H1 (cell line): ENCODE measurements around the gene TXNDC12. TPM values are rescaled to one million over a fixed set of nuclear protein-coding genes. Genes with fewer than 3 reads are reported as not detected.

Source experiments
- BACH1 ChIP-seq: IDR thresholded peaks from 2 replicates; pipeline ENCODE4 v1.6.1; 2012; ENCODE audit warnings: low read length, improper control_type of control experiment
- BRCA1 ChIP-seq: IDR thresholded peaks from 2 replicates; pipeline ENCODE4 v1.6.1; 2012; ENCODE audit warnings: low read depth, low read length, improper control_type of control experiment
- HDAC2 ChIP-seq, 2 experiments: fragments of 300-600 bp in 1 of 2; sonication (generic) in 1 of 2; IDR thresholded peaks; 2 replicates each; pipeline ENCODE4 v1.6.1; 2011 to 2012; ENCODE audit warnings: low read depth in 2 of 2, low read length in 2 of 2, mild to moderate bottlenecking in 2 of 2, moderate library complexity in 2 of 2, borderline replicate concordance in 1 of 2, inconsistent platforms in 1 of 2
- MAX ChIP-seq: IDR thresholded peaks from 2 replicates; pipeline ENCODE4 v1.6.1; 2012; ENCODE audit warnings: inconsistent platforms
- PHF8 ChIP-seq: fragments of 200-600 bp; sonication (generic); conservative IDR thresholded peaks from 2 replicates; pipeline ENCODE4 v1.7.1; 2012; ENCODE audit warnings: low read depth, mild to moderate bottlenecking, inconsistent platforms, low read length, moderate library complexity
- POLR2A ChIP-seq, 2 experiments: IDR thresholded peaks; 1 replicate in 1 of 2; 2 replicates in 1 of 2; pipeline ENCODE4 v1.6.1; 2011; ENCODE audit warnings: low read depth in 2 of 2, low read length in 2 of 2, mild to moderate bottlenecking in 2 of 2; ENCODE audit errors: control extremely low read depth in 1 of 2
- RXRA ChIP-seq: IDR thresholded peaks from 2 replicates; pipeline ENCODE4 v1.6.1; 2011; ENCODE audit warnings: low read depth, mild to moderate bottlenecking, low read length, moderate library complexity; ENCODE audit not compliant: insufficient read depth
- SIN3A ChIP-seq, 2 experiments: IDR thresholded peaks in 1 of 2; conservative IDR thresholded peaks in 1 of 2; 2 replicates each; pipeline ENCODE4 v1.6.1; 2011 to 2012; ENCODE audit warnings: low read length in 2 of 2, improper control_type of control experiment in 1 of 2, low read depth in 1 of 2, mild to moderate bottlenecking in 1 of 2
- SP1 ChIP-seq: IDR thresholded peaks from 2 replicates; pipeline ENCODE4 v1.6.1; 2011; ENCODE audit warnings: low read depth, low read length
- TAF1 ChIP-seq: IDR thresholded peaks from 2 replicates; pipeline ENCODE4 v1.6.1; 2011; ENCODE audit warnings: mild to moderate bottlenecking, low read depth, low read length
- polyA plus RNA-seq, 7 experiments: library from polyadenylated mRNA; depleted of rRNA in 3 of 7; stranded (reverse) in 5 of 7; unstranded in 2 of 7; fragments of >200 nt in 5 of 7; fragments of 200-250 nt in 2 of 7; gene quantifications; 1 replicate in 5 of 7; 2 replicates in 1 of 7; 4 replicates in 1 of 7; pipeline versions ENCODE4 v1.2.1 to v1.2.3, GENCODE V29; 2011 to 2013; ENCODE audit warnings: missing spikeins in 2 of 7, mixed read lengths in 2 of 7
- total RNA-seq: library from RNA; stranded (reverse); fragmentation: NEBNext Ultra II Directional; extraction: Animal tissue kit (Norgen Biotek cat#: 25700); gene quantifications from 2 replicates; pipeline ENCODE4 v1.2.1, GENCODE V29; 2021

The TXNDC12 gene
- total and polyA plus RNA-seq, 2 of the 8 experiments (the other 6 are each of a cell fraction or from before 2014, with no cell fraction given) = 35.2 to 89.8 TPM

- TF ChIP-seq POLR2A (IDR thresholded peaks at IDR 0.05; ENCODE audit: control extremely low read depth in 1 of 2, low read depth in 2 of 2, low read length in 2 of 2) (peak; percentile 59 to 89), TAF1 (peak; percentile 41), RXRA (no peak), PHF8 (peak; percentile 77), MAX (peak; percentile 72), BACH1 (peak; percentile 37; the same call in 1 of the 2 replicates), SIN3A (conservative IDR thresholded peaks at IDR 0.05 in 1 of 2, IDR thresholded peaks at IDR 0.05 in 1 of 2; ENCODE audit: low read depth in 1 of 2, low read length in 2 of 2) (peak; percentile 90 to 91; a peak in 2 of 4 replicates), SP1 (no peak), HDAC2 (IDR thresholded peaks at IDR 0.05; ENCODE audit: borderline replicate concordance in 1 of 2, low read depth in 2 of 2, low read length in 2 of 2) (peak in 1 of 2 experiments; percentile 92; a peak in 2 of 4 replicates), BRCA1 (no peak)
These were observed 21.6 kb downstream of the TXNDC12 start, which contains the start of gene KTI12 (continued) for GRCh38 chr1:52033190-52034049.
